Right lobe of liver (tissue), 6 donors: Measurements from ENCODE around the gene ERMAP. TPM values are rescaled to one million over a fixed set of nuclear protein-coding genes. Genes with fewer than 3 reads are reported as not detected.

Experiments
- ATAC-seq, 4 donors: fragments of 200-7000 bp; cut with Tn5 transposase; one replicate each; pipeline ENCODE4 v1.9.1; 2020; ENCODE audit warnings: mild to moderate bottlenecking in 4 of 4, moderate library complexity in 4 of 4
- DNase-seq, 3 donors: peaks; one replicate each; pipeline ENCODE4 v3.0.0-alpha.2; 2020
- H3K27ac ChIP-seq, 3 donors: fragments of 200-600 bp; one replicate each; pipeline ENCODE4 v1.8.0; 2022
- H3K27me3 ChIP-seq, 2 donors: fragments of 200-600 bp; one replicate each; pipeline ENCODE4 v1.8.0; 2022
- H3K36me3 ChIP-seq, 4 donors: fragments of 200-600 bp; sonication (generic) in 1 of 4; one replicate each; pipeline versions ENCODE4 v1.5.1 to v1.8.0; 2017 to 2022; ENCODE audit warnings: control low read depth in 1 of 4
- H3K4me1 ChIP-seq, 4 donors: fragments of 200-600 bp; sonication (generic) in 1 of 4; one replicate each; pipeline versions ENCODE4 v1.5.1 to v1.8.0; 2017 to 2022; ENCODE audit warnings: control low read depth in 1 of 4
- H3K4me3 ChIP-seq, 3 donors: fragments of 200-600 bp; one replicate each; pipeline ENCODE4 v1.8.0; 2022
- H3K9me3 ChIP-seq, 4 donors: fragments of 200-600 bp; sonication (generic) in 1 of 4; one replicate each; pipeline versions ENCODE4 v1.5.1 to v1.8.0; 2017 to 2022; ENCODE audit warnings: control low read depth in 1 of 4
- POLR2A ChIP-seq: fragments of 450-650 bp; IDR thresholded peaks from one replicate; pipeline ENCODE4 v1.6.1; 2017; ENCODE audit warnings: antibody characterized with exemption, mild to moderate bottlenecking
- WGBS: methylation state at CpG from one replicate; pipeline ENCODE4 v1.1.6; 2018; ENCODE audit warnings: low coverage, low lambda C conversion rate; ENCODE audit not compliant: insufficient coverage; ENCODE audit errors: missing lambda C conversion rate; 5-methylcytosine and 5-hydroxymethylcytosine counted together
- intact Hi-C, 2 donors: fragments of 100-400 bp; cut with DNase I; formaldehyde crosslinking; loops; one replicate each; pipeline versions ENCODE4 v1.11.2 to v1.14.1; 2022
- total RNA-seq, 6 experiments: library from RNA; depleted of rRNA in 2 of 6; stranded (reverse); fragments of >200 nt in 2 of 6; fragmentation: NEBNext Ultra II Directional in 3 of 6; extraction: Animal tissue kit (Norgen Biotek cat#: 25700) in 3 of 6; gene quantifications; one replicate each; pipeline versions ENCODE4 v1.1.0 to v1.2.4, GENCODE V29; 2016 to 2023
- TF ChIP-seq, protein P1 (sequence below), 4 donors: fragments of 200-600 bp in 3 of 4; fragments of 450-650 bp in 1 of 4; IDR thresholded peaks; one replicate each; pipeline versions ENCODE4 v1.5.1 to v1.8.0; 2016 to 2022; ENCODE audit warnings: antibody characterized with exemption in 4 of 4, mild to moderate bottlenecking in 2 of 4
- donor health status: DM: no; HTN: yes; CAD: no.
- donor health status: DM: no; HTN: no; CAD: no.
- donor health status: DM: no; HTN: no; CAD: no.
- donor health status: DM: no; HTN: yes; CAD: no.
- donor health status: DM: no; HTN: yes; CAD: no.

Gene ERMAP
- total RNA-seq, 6 experiments from 2014 or later: 6.6 to 16.2 (median 13.9) TPM

GRCh38 chr1:42873670-42874069, 56.7 kb downstream of the ERMAP start:
- TF ChIP-seq, protein P1, sequence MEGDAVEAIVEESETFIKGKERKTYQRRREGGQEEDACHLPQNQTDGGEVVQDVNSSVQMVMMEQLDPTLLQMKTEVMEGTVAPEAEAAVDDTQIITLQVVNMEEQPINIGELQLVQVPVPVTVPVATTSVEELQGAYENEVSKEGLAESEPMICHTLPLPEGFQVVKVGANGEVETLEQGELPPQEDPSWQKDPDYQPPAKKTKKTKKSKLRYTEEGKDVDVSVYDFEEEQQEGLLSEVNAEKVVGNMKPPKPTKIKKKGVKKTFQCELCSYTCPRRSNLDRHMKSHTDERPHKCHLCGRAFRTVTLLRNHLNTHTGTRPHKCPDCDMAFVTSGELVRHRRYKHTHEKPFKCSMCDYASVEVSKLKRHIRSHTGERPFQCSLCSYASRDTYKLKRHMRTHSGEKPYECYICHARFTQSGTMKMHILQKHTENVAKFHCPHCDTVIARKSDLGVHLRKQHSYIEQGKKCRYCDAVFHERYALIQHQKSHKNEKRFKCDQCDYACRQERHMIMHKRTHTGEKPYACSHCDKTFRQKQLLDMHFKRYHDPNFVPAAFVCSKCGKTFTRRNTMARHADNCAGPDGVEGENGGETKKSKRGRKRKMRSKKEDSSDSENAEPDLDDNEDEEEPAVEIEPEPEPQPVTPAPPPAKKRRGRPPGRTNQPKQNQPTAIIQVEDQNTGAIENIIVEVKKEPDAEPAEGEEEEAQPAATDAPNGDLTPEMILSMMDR (IDR thresholded peaks at IDR 0.05): no peak
- no peak for TF ChIP-seq POLR2A
- DNase-seq (no peak), ATAC-seq (no peak)
- H3K9me3 ChIP-seq: no peaks in the 10 kb centered on the region
- peaks cover 0 to 13% (median 0%) of the 10 kb centered on the region in 4 donors for H3K4me1 ChIP-seq
- H3K27me3 ChIP-seq: no peaks in the 10 kb centered on the region
- 86% methylated on average over 1 of the region's 1 CpG for WGBS
- intact Hi-C loops: no loop called here
- no peaks in the 10 kb centered on the region for H3K36me3 ChIP-seq
- H3K4me3 ChIP-seq: no peak overlapping the region
- H3K27ac ChIP-seq: no peak overlapping the region

DNA sequence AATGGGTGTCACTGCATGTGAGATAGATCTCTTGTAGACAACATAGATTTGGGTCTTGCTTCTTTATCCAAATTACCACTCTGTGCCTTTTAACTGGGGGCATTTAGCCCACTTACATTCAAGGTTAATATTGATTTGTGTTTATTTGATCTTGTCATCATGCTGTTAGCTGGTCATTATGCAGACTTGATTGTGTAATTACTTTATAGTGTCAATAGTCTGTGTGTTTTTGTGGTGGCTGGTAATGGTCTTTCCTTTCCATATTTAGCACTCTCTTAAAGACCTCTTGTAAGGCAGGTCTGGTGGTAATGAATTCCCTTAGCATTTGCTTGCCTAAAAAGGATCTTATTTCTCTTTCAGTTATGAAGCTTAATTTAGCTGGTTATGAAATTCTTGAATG, 59.1 kb downstream of the ERMAP start:
- Histone ChIP-seq H3K4me3 (no peak overlapping the region), H3K36me3 (no peaks in the 10 kb centered on the region), H3K9me3 (no peaks in the 10 kb centered on the region), H3K27ac (no peak overlapping the region), H3K4me1 (peaks cover 0 to 13% (median 0%) of the 10 kb centered on the region in 4 donors), H3K27me3 (no peaks in the 10 kb centered on the region)
- DNase-seq (no peak), ATAC-seq (peak in 3 of 4 donors; percentile 49 to 67 (median 60))
- TF ChIP-seq POLR2A: no peak
- TF ChIP-seq, protein P1 (IDR thresholded peaks at IDR 0.05): no peak
- intact Hi-C loops: no loop called here

DNA sequence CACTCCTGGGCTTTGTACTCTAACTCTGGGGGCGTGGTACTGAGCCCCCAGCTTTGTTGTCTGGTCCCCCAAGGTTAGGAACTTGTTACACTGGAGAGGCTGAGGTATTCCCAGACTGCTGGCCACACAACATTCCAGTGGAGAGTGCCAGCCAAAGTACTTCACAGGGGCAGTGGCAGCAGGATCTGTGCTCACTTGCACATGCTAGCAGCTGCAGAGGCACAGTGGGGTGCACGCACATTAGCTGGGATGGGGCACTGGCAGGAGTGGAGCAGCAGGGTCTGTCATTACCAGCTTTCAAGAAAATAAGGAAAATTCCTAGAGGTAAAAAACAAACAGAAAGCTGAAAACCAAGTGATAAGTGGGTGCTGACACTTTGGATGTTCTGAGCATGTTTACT, 60.5 kb downstream of the ERMAP start:
- intact Hi-C loops: no loop called here
- ATAC-seq (no peak), DNase-seq (no peak)
- TF ChIP-seq POLR2A: no peak
- TF ChIP-seq, protein P1 (IDR thresholded peaks at IDR 0.05): no peak
- Histone ChIP-seq H3K27me3 (no peaks in the 10 kb centered on the region), H3K9me3 (no peaks in the 10 kb centered on the region), H3K36me3 (no peaks in the 10 kb centered on the region), H3K4me3 (no peak overlapping the region), H3K27ac (no peak overlapping the region), H3K4me1 (peaks cover 0 to 13% (median 0%) of the 10 kb centered on the region in 4 donors)
- WGBS: 100% methylated on average over 1 of the region's 2 CpGs

- intact Hi-C loops: no loop called here
- Histone ChIP-seq H3K27ac (no peak overlapping the region), H3K27me3 (no peaks in the 10 kb centered on the region), H3K36me3 (no peaks in the 10 kb centered on the region), H3K4me1 (peaks cover 0 to 10% (median 0%) of the 10 kb centered on the region in 4 donors), H3K4me3 (no peak overlapping the region), H3K9me3 (no peaks in the 10 kb centered on the region)
- DNase-seq (no peak), ATAC-seq (no peak)
- WGBS: 56% methylated on average over 4 of the region's 4 CpGs
- TF ChIP-seq, protein P1 (IDR thresholded peaks at IDR 0.05): no peak
- no peak for TF ChIP-seq POLR2A
These were observed 63.5 kb downstream of the ERMAP start for GRCh38 chr1:42880384-42880783.
